Activated naive CD8-positive, alpha-beta T cell treated with anti-CD3 and anti-CD28 coated beads, Interleukin-2, amount 50 U/mL, for 24 hours (primary cell): ENCODE data around the gene GSS.

Experiments
- ATAC-seq: fragments of 150-1000 bp; cut with Tn5 transposase; one replicate; pipeline ENCODE4 v1.10.0; 2021
- DNase-seq: peaks from one replicate; pipeline ENCODE4 v3.0.0; 2021
- H3K27ac Mint-ChIP-seq: one replicate; pipeline ENCODE4 v1.8.0; 2021; ENCODE audit warnings: mild to moderate bottlenecking, mixed read lengths
- H3K27me3 Mint-ChIP-seq: one replicate; pipeline ENCODE4 v1.8.0; 2021; ENCODE audit warnings: mixed read lengths
- H3K36me3 Mint-ChIP-seq: one replicate; pipeline ENCODE4 v1.8.0; 2021; ENCODE audit warnings: low read depth, mixed read lengths
- H3K4me1 Mint-ChIP-seq: one replicate; pipeline ENCODE4 v1.8.0; 2021; ENCODE audit warnings: mixed read lengths
- H3K4me3 Mint-ChIP-seq: one replicate; pipeline ENCODE4 v1.8.0; 2021; ENCODE audit warnings: mild to moderate bottlenecking, moderate library complexity, mixed read lengths
- H3K9me3 Mint-ChIP-seq: one replicate; pipeline ENCODE4 v1.8.0; 2021; ENCODE audit warnings: mixed read lengths

Gene GSS

GRCh38 chr20:34997131-34997561 lies 41.5 kb upstream of the GSS start:
- Mint-ChIP-seq H3K27ac (no peak overlapping the region), H3K36me3 (peaks cover 9% of the 10 kb centered on the region), H3K4me1 (no peaks in the 10 kb centered on the region), H3K9me3 (no peaks in the 10 kb centered on the region), H3K4me3 (no peak overlapping the region), H3K27me3 (no peaks in the 10 kb centered on the region)
- ATAC-seq (no peak), DNase-seq (no peak)

GRCh38 chr20:34996243-34997028 lies 40.8 kb upstream of the GSS start:
- H3K27me3 Mint-ChIP-seq, result no peaks in the 10 kb centered on the region
- peaks cover 9% of the 10 kb centered on the region for H3K36me3 Mint-ChIP-seq
- no peaks in the 10 kb centered on the region for H3K4me1 Mint-ChIP-seq
- ATAC-seq (no peak), DNase-seq (no peak)
- H3K9me3 Mint-ChIP-seq, result no peaks in the 10 kb centered on the region
- H3K4me3 Mint-ChIP-seq, result no peak overlapping the region
- no peak overlapping the region for H3K27ac Mint-ChIP-seq

GRCh38 chr20:34995696-34996095 lies 40.1 kb upstream of the GSS start:
- H3K4me3 Mint-ChIP-seq, result no peak overlapping the region
- DNase-seq, result no peak
- H3K4me1 Mint-ChIP-seq, result no peaks in the 10 kb centered on the region
- no peak overlapping the region for H3K27ac Mint-ChIP-seq
- ATAC-seq, result no peak
- no peaks in the 10 kb centered on the region for H3K27me3 Mint-ChIP-seq
- H3K9me3 Mint-ChIP-seq, result no peaks in the 10 kb centered on the region
- H3K36me3 Mint-ChIP-seq, result peaks cover 7% of the 10 kb centered on the region

GRCh38 chr20:34995192-34995591 lies 39.6 kb upstream of the GSS start:
- H3K9me3 Mint-ChIP-seq, result no peaks in the 10 kb centered on the region
- no peak overlapping the region for H3K27ac Mint-ChIP-seq
- H3K4me1 Mint-ChIP-seq, result no peaks in the 10 kb centered on the region
- DNase-seq, result no peak
- no peak for ATAC-seq
- peaks cover 7% of the 10 kb centered on the region for H3K36me3 Mint-ChIP-seq
- H3K4me3 Mint-ChIP-seq, result no peak overlapping the region
- H3K27me3 Mint-ChIP-seq, result no peaks in the 10 kb centered on the region

- H3K9me3 Mint-ChIP-seq, result no peaks in the 10 kb centered on the region
- no peak overlapping the region for H3K4me3 Mint-ChIP-seq
- H3K4me1 Mint-ChIP-seq, result no peaks in the 10 kb centered on the region
- DNase-seq, result no peak
- H3K27me3 Mint-ChIP-seq, result no peaks in the 10 kb centered on the region
- peaks cover 7% of the 10 kb centered on the region for H3K36me3 Mint-ChIP-seq
- H3K27ac Mint-ChIP-seq, result no peak overlapping the region
- no peak for ATAC-seq
Observed at GRCh38 chr20:34994509-34995131, 39.0 kb upstream of the GSS start.

GRCh38 chr20:34993941-34994508 lies 38.4 kb upstream of the GSS start:
- H3K4me3 Mint-ChIP-seq, result no peak overlapping the region
- H3K27ac Mint-ChIP-seq, result no peak overlapping the region
- ATAC-seq (no peak), DNase-seq (no peak)
- peaks cover 6% of the 10 kb centered on the region for H3K36me3 Mint-ChIP-seq
- no peaks in the 10 kb centered on the region for H3K9me3 Mint-ChIP-seq
- H3K4me1 Mint-ChIP-seq, result no peaks in the 10 kb centered on the region
- no peaks in the 10 kb centered on the region for H3K27me3 Mint-ChIP-seq

- no peaks in the 10 kb centered on the region for H3K9me3 Mint-ChIP-seq
- H3K4me1 Mint-ChIP-seq, result no peaks in the 10 kb centered on the region
- DNase-seq, result no peak
- peaks cover 5% of the 10 kb centered on the region for H3K36me3 Mint-ChIP-seq
- no peak overlapping the region for H3K4me3 Mint-ChIP-seq
- no peaks in the 10 kb centered on the region for H3K27me3 Mint-ChIP-seq
- ATAC-seq, result no peak
- H3K27ac Mint-ChIP-seq, result no peak overlapping the region
Observed at GRCh38 chr20:34992751-34993417, 37.3 kb upstream of the GSS start.

GRCh38 chr20:34990661-34991214 lies 35.1 kb upstream of the GSS start:
- Mint-ChIP-seq H3K36me3 (no peaks in the 10 kb centered on the region), H3K4me3 (no peak overlapping the region), H3K9me3 (no peaks in the 10 kb centered on the region), H3K4me1 (no peaks in the 10 kb centered on the region), H3K27me3 (no peaks in the 10 kb centered on the region), H3K27ac (no peak overlapping the region)
- no peak for ATAC-seq
- DNase-seq, result no peak

GRCh38 chr20:34990231-34990630 lies 34.6 kb upstream of the GSS start:
- Mint-ChIP-seq H3K36me3 (no peaks in the 10 kb centered on the region), H3K9me3 (no peaks in the 10 kb centered on the region), H3K4me3 (no peak overlapping the region), H3K27ac (no peak overlapping the region), H3K4me1 (no peaks in the 10 kb centered on the region), H3K27me3 (no peaks in the 10 kb centered on the region)
- ATAC-seq (no peak), DNase-seq (no peak)

- ATAC-seq (no peak), DNase-seq (no peak)
- Mint-ChIP-seq H3K36me3 (no peaks in the 10 kb centered on the region), H3K9me3 (no peaks in the 10 kb centered on the region), H3K27me3 (peaks cover 1% of the 10 kb centered on the region), H3K27ac (no peak overlapping the region), H3K4me1 (no peaks in the 10 kb centered on the region), H3K4me3 (no peak overlapping the region)
Observed at GRCh38 chr20:34989670-34990069, 34.1 kb upstream of the GSS start.

GRCh38 chr20:34989118-34989517 lies 33.5 kb upstream of the GSS start:
- Mint-ChIP-seq H3K9me3 (no peaks in the 10 kb centered on the region), H3K4me1 (no peaks in the 10 kb centered on the region), H3K36me3 (no peaks in the 10 kb centered on the region), H3K27me3 (peaks cover 1% of the 10 kb centered on the region), H3K4me3 (no peak overlapping the region), H3K27ac (no peak overlapping the region)
- ATAC-seq (no peak), DNase-seq (no peak)

- no peak overlapping the region for H3K27ac Mint-ChIP-seq
- no peak overlapping the region for H3K4me3 Mint-ChIP-seq
- no peak for DNase-seq
- H3K36me3 Mint-ChIP-seq, result no peaks in the 10 kb centered on the region
- peaks cover 4% of the 10 kb centered on the region for H3K27me3 Mint-ChIP-seq
- H3K4me1 Mint-ChIP-seq, result no peaks in the 10 kb centered on the region
- no peak for ATAC-seq
- no peaks in the 10 kb centered on the region for H3K9me3 Mint-ChIP-seq
Observed at GRCh38 chr20:34988191-34988540, 32.6 kb upstream of the GSS start.

- Mint-ChIP-seq H3K4me3 (no peak overlapping the region), H3K27ac (no peak overlapping the region), H3K9me3 (no peaks in the 10 kb centered on the region), H3K36me3 (no peaks in the 10 kb centered on the region), H3K27me3 (peaks cover 8% of the 10 kb centered on the region), H3K4me1 (no peaks in the 10 kb centered on the region)
- ATAC-seq (no peak), DNase-seq (no peak)
Observed at GRCh38 chr20:34987288-34988190, 31.9 kb upstream of the GSS start.
